Measurements from ENCODE around the gene MLNR. TPM values are rescaled to one million over a fixed set of nuclear protein-coding genes. Genes with fewer than 3 reads are reported as not detected.

Gene MLNR
- total and polyA plus RNA-seq, 12 donors: not detected

DNA sequence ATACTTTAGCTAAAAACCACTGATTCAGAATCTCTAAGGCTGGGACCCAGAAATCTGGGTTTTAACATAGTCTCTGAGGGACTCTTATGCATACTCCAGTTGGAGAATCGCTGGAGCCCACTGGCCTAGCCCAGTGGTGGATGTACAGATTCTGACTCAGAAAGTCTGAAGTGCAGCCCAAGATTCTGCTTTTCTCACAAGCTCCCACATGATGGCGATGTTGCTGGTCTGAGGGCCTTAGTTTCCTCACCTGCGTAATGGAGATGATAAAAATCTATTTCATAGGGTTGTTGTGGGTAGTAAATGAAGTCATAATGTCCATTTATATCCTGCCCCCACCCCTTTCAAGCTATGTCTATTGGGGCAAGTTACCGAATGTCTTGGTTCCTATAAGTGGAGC is 19.9 kb downstream of the MLNR start:
- ATAC-seq (no peak), DNase-seq (no peak)
- intact Hi-C loops (cut with DNase I): no loop called here
- TF ChIP-seq, protein P1, sequence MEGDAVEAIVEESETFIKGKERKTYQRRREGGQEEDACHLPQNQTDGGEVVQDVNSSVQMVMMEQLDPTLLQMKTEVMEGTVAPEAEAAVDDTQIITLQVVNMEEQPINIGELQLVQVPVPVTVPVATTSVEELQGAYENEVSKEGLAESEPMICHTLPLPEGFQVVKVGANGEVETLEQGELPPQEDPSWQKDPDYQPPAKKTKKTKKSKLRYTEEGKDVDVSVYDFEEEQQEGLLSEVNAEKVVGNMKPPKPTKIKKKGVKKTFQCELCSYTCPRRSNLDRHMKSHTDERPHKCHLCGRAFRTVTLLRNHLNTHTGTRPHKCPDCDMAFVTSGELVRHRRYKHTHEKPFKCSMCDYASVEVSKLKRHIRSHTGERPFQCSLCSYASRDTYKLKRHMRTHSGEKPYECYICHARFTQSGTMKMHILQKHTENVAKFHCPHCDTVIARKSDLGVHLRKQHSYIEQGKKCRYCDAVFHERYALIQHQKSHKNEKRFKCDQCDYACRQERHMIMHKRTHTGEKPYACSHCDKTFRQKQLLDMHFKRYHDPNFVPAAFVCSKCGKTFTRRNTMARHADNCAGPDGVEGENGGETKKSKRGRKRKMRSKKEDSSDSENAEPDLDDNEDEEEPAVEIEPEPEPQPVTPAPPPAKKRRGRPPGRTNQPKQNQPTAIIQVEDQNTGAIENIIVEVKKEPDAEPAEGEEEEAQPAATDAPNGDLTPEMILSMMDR (IDR thresholded peaks at IDR 0.05): peak in 7 of 9 donors; percentile 14 to 48 (median 39)
- H3K4me1 ChIP-seq: no peaks in the 10 kb centered on the region
- 41 to 52% methylated on average over 4 of the region's 4 CpGs for WGBS, 2 donors
- peaks cover 0 to 6% (median 0%) of the 10 kb centered on the region in 11 donors for H3K9me3 ChIP-seq
- H3K4me3 ChIP-seq: no peak overlapping the region
- no peaks in the 10 kb centered on the region for H3K27me3 ChIP-seq
- no peaks in the 10 kb centered on the region for H3K36me3 ChIP-seq
- H3K27ac ChIP-seq: no peak overlapping the region

DNA sequence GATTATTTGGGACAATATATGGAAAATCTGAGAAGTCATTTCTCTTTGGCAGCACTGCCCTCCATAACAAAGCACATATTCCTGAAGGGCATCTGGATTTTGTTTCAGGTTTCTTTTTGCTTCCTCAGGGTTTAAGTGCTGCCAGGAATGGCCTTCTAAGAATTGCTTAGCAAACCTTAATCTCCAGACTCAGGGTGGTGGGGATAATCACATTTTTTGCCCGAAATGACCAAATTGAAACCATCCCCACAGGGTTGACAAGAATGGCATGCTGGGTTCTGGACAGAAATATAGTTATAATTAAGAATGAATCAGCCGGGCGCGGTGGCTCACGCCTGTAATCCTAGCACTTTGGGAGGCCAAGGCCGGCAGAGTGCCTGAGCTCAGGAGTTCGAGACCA is 21.2 kb downstream of the MLNR start:
- no peaks in the 10 kb centered on the region for H3K4me1 ChIP-seq
- H3K9me3 ChIP-seq: peaks cover 0 to 6% (median 0%) of the 10 kb centered on the region in 11 donors
- H3K27me3 ChIP-seq: no peaks in the 10 kb centered on the region
- no peak overlapping the region for H3K27ac ChIP-seq
- ATAC-seq: no peak
- no peaks in the 10 kb centered on the region for H3K36me3 ChIP-seq
- no peak for DNase-seq
- H3K4me3 ChIP-seq: no peak overlapping the region
- WGBS, 2 donors: 94% methylated on average over 7 of the region's 7 CpGs
- intact Hi-C loops (cut with DNase I): no loop called here
- TF ChIP-seq, protein P1 (IDR thresholded peaks at IDR 0.05): no peak

DNA sequence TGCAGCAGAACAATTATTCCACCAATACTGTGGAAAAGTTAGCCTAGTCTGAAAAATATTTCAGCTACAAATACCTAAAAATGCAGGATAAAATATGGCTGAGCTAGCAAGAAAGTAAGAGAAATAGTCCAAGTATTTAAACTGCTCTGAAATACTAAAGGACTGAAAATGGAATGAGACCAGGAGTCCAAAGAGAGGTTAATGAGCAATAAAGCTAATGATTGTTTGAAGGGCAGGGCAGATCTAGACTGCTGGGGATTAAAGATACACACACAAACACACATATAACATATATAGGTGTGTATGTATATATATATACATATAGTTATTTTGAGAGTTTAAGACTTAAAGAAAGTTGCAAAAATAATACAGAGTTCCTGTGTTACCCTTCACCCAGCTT is 25.0 kb downstream of the MLNR start:
- Histone ChIP-seq H3K27ac (no peak overlapping the region), H3K4me1 (peaks cover 3 to 22% (median 18%) of the 10 kb centered on the region in 9 donors), H3K4me3 (no peak overlapping the region), H3K9me3 (peaks cover 0 to 6% (median 0%) of the 10 kb centered on the region in 11 donors), H3K27me3 (no peaks in the 10 kb centered on the region), H3K36me3 (peaks cover 0 to 8% (median 0%) of the 10 kb centered on the region in 9 donors)
- ATAC-seq (no peak), DNase-seq (no peak)
- intact Hi-C loops (cut with DNase I): loop anchor here in 1 of 10 donors (5.0 kb wide), 1 partner anchor 37 kb away; no protein-coding TSS in a partner anchor
- TF ChIP-seq, protein P1 (IDR thresholded peaks at IDR 0.05): no peak

DNA sequence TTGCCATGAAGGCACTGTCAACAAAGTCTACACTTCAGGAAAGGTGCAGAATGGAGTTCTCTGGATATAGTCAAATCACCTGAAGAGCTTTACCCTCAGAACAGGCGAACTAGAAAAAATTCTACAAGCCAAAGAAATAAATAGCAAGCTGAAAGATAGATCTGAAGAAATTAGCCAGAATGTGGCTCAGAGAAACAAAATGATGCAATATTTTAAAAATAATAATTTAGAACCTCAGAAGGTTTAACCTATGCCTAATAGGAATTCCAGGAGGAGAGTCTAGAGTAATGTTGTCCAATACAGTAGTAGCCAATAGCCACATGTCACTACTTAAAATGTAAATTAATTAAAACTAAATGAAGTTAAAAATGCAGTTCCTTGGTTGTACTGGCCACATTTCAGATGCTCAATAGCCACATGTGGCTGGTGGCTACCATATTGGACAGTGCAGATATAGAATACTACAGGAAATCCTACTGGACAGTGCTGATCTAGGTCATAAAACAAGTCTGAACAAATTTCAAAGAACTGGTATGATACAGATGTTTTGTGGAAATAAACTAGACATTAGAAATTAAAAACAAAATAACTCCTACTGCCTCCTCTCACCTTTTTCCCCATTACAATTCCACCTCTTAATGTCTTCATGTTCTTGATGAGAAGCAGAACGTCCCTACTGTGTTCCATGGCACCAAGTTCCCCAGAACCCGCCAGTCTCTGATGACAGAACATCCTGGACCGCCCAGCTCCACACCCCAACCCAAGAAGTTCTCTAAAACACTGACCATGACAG is 26.9 kb downstream of the MLNR start:
- H3K36me3 ChIP-seq: peaks cover 0 to 25% (median 0%) of the 10 kb centered on the region in 9 donors
- 25% methylated on average over 4 of the region's 4 CpGs for WGBS, 2 donors
- intact Hi-C loops (cut with DNase I): loop anchor here in 1 of 10 donors (5.0 kb wide), 1 partner anchor 35 kb away; no protein-coding TSS in a partner anchor
- H3K27ac ChIP-seq: peak overlapping the region; percentile 70 to 95 (median 89)
- DNase-seq (no peak), ATAC-seq (peak; percentile 53 to 85 (median 78))
- no peaks in the 10 kb centered on the region for H3K27me3 ChIP-seq
- TF ChIP-seq, protein P1 (IDR thresholded peaks at IDR 0.05): no peak
- peak overlapping the region; percentile 53 to 93 (median 87) for H3K4me3 ChIP-seq
- H3K4me1 ChIP-seq: peaks cover 4 to 27% (median 18%) of the 10 kb centered on the region in 9 donors
- peaks cover 0 to 6% (median 0%) of the 10 kb centered on the region in 11 donors for H3K9me3 ChIP-seq
